ENCODE data around the gene MKX.

- TF ChIP-seq, protein P1, sequence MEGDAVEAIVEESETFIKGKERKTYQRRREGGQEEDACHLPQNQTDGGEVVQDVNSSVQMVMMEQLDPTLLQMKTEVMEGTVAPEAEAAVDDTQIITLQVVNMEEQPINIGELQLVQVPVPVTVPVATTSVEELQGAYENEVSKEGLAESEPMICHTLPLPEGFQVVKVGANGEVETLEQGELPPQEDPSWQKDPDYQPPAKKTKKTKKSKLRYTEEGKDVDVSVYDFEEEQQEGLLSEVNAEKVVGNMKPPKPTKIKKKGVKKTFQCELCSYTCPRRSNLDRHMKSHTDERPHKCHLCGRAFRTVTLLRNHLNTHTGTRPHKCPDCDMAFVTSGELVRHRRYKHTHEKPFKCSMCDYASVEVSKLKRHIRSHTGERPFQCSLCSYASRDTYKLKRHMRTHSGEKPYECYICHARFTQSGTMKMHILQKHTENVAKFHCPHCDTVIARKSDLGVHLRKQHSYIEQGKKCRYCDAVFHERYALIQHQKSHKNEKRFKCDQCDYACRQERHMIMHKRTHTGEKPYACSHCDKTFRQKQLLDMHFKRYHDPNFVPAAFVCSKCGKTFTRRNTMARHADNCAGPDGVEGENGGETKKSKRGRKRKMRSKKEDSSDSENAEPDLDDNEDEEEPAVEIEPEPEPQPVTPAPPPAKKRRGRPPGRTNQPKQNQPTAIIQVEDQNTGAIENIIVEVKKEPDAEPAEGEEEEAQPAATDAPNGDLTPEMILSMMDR (IDR thresholded peaks at IDR 0.05) = no peak
- no peak for TF ChIP-seq EZH2 (IDR thresholded peaks at IDR 0.05; ENCODE audit: borderline replicate concordance, insufficient read depth, low read depth, low read length, poor library complexity, severe bottlenecking)
Observed at GRCh38 chr10:27716521-27716920, 29.1 kb downstream of the MKX start.

Measured in B cell (primary cell).